Chondrocyte (in vitro differentiated cells): ENCODE measurements around the gene SYPL1. TPM values are rescaled to one million over a fixed set of nuclear protein-coding genes. Genes with fewer than 3 reads are reported as not detected.

ENCODE experiments used
- DNase-seq: peaks from one replicate; pipeline ENCODE4 v3.0.0; 2021; ENCODE audit warnings: mixed read lengths, low spot score
- H3K27ac Mint-ChIP-seq: one replicate; pipeline ENCODE4 v1.8.0; 2021; ENCODE audit warnings: mild to moderate bottlenecking, moderate library complexity, mixed read lengths; ENCODE audit not compliant: unreplicated experiment
- H3K27me3 Mint-ChIP-seq: 2 replicates; pipeline ENCODE4 v1.8.0; 2021; ENCODE audit warnings: low read depth, mixed read lengths
- H3K36me3 Mint-ChIP-seq: 2 replicates; pipeline ENCODE4 v1.8.0; 2021; ENCODE audit warnings: low read depth, mixed read lengths
- H3K4me1 Mint-ChIP-seq: 2 replicates; pipeline ENCODE4 v1.8.0; 2021; ENCODE audit warnings: low read depth, mild to moderate bottlenecking, mixed read lengths
- H3K4me3 Mint-ChIP-seq: one replicate; pipeline ENCODE4 v1.8.0; 2021; ENCODE audit warnings: mild to moderate bottlenecking, moderate library complexity, mixed read lengths; ENCODE audit not compliant: unreplicated experiment
- H3K9me3 Mint-ChIP-seq: 2 replicates; pipeline ENCODE4 v1.8.0; 2021; ENCODE audit warnings: low read depth, mixed read lengths
- CTCF ChIP-seq: fragments of 200-600 bp; sonication (generic); IDR thresholded peaks from 2 replicates; pipeline ENCODE4 v1.5.0; 2021; ENCODE audit warnings: antibody characterized with exemption, mild to moderate bottlenecking, moderate library complexity
- total RNA-seq: library from RNA; stranded (reverse); gene quantifications from 3 replicates; pipeline ENCODE4 v1.2.1, GENCODE V29; 2021

The SYPL1 gene
- total RNA-seq, 1 donor from 2014 or later: 71.8 TPM

- H3K27me3 Mint-ChIP-seq: peaks cover 16% of the 10 kb centered on the region
- DNase-seq: no peak
- H3K4me3 Mint-ChIP-seq: no peak overlapping the region
- H3K27ac Mint-ChIP-seq: no peak overlapping the region
- H3K4me1 Mint-ChIP-seq: peaks cover 12% of the 10 kb centered on the region
- TF ChIP-seq CTCF: no peak
- H3K9me3 Mint-ChIP-seq: no peaks in the 10 kb centered on the region
- no peaks in the 10 kb centered on the region for H3K36me3 Mint-ChIP-seq
These were observed 62.9 kb downstream of the SYPL1 start for GRCh38 chr7:106049139-106049752.

- no peak for DNase-seq
- peaks cover 17% of the 10 kb centered on the region for H3K27me3 Mint-ChIP-seq
- no peak overlapping the region for H3K4me3 Mint-ChIP-seq
- H3K4me1 Mint-ChIP-seq: peaks cover 12% of the 10 kb centered on the region
- H3K36me3 Mint-ChIP-seq: no peaks in the 10 kb centered on the region
- no peak overlapping the region for H3K27ac Mint-ChIP-seq
- H3K9me3 Mint-ChIP-seq: no peaks in the 10 kb centered on the region
- TF ChIP-seq CTCF: no peak
These were observed 63.4 kb downstream of the SYPL1 start for GRCh38 chr7:106048706-106049020.

GRCh38 chr7:106047818-106048705 lies 64.0 kb downstream of the SYPL1 start:
- H3K36me3 Mint-ChIP-seq: no peaks in the 10 kb centered on the region
- peaks cover 17% of the 10 kb centered on the region for H3K27me3 Mint-ChIP-seq
- no peak for DNase-seq
- H3K27ac Mint-ChIP-seq: no peak overlapping the region
- no peaks in the 10 kb centered on the region for H3K9me3 Mint-ChIP-seq
- H3K4me1 Mint-ChIP-seq: peaks cover 12% of the 10 kb centered on the region
- no peak for TF ChIP-seq CTCF
- H3K4me3 Mint-ChIP-seq: no peak overlapping the region

GRCh38 chr7:106047184-106047583 lies 64.9 kb downstream of the SYPL1 start:
- H3K9me3 Mint-ChIP-seq: no peaks in the 10 kb centered on the region
- H3K4me3 Mint-ChIP-seq: no peak overlapping the region

More at GRCh38 chr7:106047184-106047583, 64.9 kb downstream of the SYPL1 start:
- no peak for DNase-seq
- no peak for TF ChIP-seq CTCF
- Mint-ChIP-seq H3K36me3 (no peaks in the 10 kb centered on the region), H3K27me3 (peaks cover 15% of the 10 kb centered on the region), H3K27ac (no peak overlapping the region), H3K4me1 (peaks cover 20% of the 10 kb centered on the region)
